Measurements from ENCODE around the gene CADM2.
"Not testable (repeated sequence)": the region's sequence is repeated elsewhere in the genome, so short reads cannot be mapped to it uniquely, and the experiment has no call there.

Gene CADM2

DNA sequence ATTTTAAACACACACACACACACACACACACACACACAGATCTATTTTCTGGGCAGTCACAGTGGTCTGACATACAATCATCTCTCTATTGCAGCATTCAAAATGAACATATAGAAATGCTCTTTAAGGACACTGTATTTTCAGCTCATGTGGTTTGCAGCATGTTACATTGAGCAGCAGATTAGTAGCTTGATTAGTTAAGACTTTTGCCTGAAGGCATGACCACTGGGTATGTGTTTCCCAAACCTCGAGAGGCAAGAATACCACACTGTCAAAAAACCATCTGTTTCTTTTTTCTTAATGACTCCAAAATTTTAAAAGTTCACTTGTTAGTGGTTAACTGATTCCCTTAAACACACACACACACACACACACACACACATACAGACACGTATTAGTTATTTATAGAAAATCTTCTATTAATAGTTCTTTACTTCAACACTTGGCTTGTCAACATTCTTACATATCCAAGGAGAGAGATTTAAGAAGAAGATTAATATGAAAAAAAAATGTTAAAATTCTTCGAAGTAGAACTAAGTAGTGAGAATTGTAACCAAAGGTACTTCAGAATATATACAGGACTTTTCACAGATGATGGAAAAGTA, 518.2 kb downstream of the CADM2 start:
- no peaks in the 10 kb centered on the region for H3K36me3 Mint-ChIP-seq
- no peaks in the 10 kb centered on the region for H3K4me1 Mint-ChIP-seq
- H3K4me3 Mint-ChIP-seq = no peak overlapping the region
- ATAC-seq = no peak
- DNase-seq (ENCODE audit: low spot score in 2 of 2) = no peak
- H3K9me3 Mint-ChIP-seq = no peaks in the 10 kb centered on the region
- no peak overlapping the region for H3K27ac Mint-ChIP-seq

DNA sequence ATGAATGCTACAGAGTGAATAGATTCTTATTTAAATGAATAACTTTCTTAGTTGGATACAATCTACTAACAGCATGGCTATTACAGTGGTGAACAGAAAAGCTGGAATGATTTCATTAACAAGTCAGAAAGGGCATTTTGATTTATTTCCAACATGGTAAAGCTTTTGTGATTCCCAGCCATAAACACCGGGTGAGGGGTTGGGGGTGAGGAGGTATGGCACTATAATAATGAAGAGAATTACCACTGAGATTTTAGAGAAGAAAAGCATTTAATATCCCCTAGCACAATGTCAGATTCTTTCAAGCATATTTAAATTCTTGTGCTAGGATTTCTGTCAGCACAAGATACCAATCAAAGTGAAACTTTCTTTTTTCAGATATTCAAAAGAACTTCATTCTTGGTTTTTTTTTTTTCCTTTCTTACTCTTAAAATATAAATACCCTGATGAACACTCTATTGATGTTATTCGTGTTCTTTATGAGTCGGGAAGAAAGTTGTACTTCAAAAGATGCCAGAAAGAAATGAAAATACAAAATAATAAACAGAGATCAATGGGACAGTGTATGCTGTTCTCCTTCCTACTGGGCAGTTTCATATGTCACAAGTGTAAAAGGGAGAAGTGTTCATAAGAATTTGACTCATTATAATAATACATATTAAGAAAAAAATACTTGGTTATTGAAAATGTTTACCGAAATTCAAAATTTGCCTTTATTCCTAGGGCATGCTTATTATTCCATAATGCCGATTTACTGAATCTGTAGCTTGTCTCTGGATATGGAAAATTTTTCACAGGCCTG, 522.8 kb downstream of the CADM2 start:
- no peak overlapping the region for H3K27ac Mint-ChIP-seq
- H3K36me3 Mint-ChIP-seq = no peaks in the 10 kb centered on the region
- no peak for ATAC-seq
- no peaks in the 10 kb centered on the region for H3K4me1 Mint-ChIP-seq
- no peak for DNase-seq (ENCODE audit: low spot score in 2 of 2)
- H3K9me3 Mint-ChIP-seq = no peaks in the 10 kb centered on the region
- H3K4me3 Mint-ChIP-seq = no peak overlapping the region

DNA sequence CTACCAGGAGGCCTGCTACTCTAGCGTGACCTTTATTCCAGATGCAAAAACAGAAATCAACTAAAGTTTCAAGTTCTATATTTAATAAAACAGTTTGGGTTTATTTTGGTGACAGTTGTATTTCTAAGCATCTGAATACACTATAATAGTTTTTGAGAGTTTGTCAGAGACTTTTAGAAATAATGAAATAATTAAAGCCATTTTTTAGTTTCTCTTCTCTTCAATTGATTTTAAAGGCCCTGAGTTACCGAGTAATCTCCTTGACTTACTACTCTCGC, 523.4 kb downstream of the CADM2 start:
- ATAC-seq = no peak
- H3K27ac Mint-ChIP-seq = no peak overlapping the region
- no peaks in the 10 kb centered on the region for H3K4me1 Mint-ChIP-seq
- peaks cover under 1% of the 10 kb centered on the region for H3K9me3 Mint-ChIP-seq
- DNase-seq (ENCODE audit: low spot score in 2 of 2) = no peak
- H3K36me3 Mint-ChIP-seq = no peaks in the 10 kb centered on the region
- H3K4me3 Mint-ChIP-seq = no peak overlapping the region

DNA sequence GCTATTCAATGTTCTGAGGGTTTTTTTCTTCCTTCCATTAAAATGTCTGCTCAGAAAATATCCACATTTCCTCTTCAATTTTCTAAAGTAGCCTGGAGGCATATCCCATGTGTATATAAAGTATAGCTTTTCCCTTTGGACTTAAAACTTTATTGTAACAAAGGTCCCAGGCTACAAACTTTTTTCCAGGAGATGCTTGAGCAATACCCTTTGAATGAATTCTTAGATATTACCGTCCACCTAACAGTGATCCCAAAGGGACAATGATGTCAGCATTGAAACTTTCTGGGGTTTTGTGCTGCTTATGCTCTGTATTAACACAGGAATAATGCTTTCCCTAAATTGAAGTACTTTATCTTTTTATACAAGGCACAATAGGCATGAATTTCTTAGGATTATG, 525.2 kb downstream of the CADM2 start:
- no peaks in the 10 kb centered on the region for H3K36me3 Mint-ChIP-seq
- no peaks in the 10 kb centered on the region for H3K4me1 Mint-ChIP-seq
- peaks cover 4% of the 10 kb centered on the region for H3K9me3 Mint-ChIP-seq
- ATAC-seq (no peak), DNase-seq (ENCODE audit: low spot score in 2 of 2) (no peak)
- no peak overlapping the region for H3K27ac Mint-ChIP-seq
- H3K4me3 Mint-ChIP-seq = no peak overlapping the region

GRCh38 chr3:85487375-85487774, 528.6 kb downstream of the CADM2 start:
- no peak for ATAC-seq
- Mint-ChIP-seq H3K4me1 (no peaks in the 10 kb centered on the region), H3K9me3 (peaks cover 7% of the 10 kb centered on the region), H3K36me3 (no peaks in the 10 kb centered on the region), H3K4me3 (no peak overlapping the region), H3K27ac (no peak overlapping the region)
- DNase-seq (ENCODE audit: low spot score in 2 of 2) = no peak

- no peaks in the 10 kb centered on the region for H3K4me1 Mint-ChIP-seq
- H3K27ac Mint-ChIP-seq = no peak overlapping the region
- DNase-seq (ENCODE audit: low spot score in 2 of 2) (no peak), ATAC-seq (no peak)
- H3K4me3 Mint-ChIP-seq = no peak overlapping the region
- H3K36me3 Mint-ChIP-seq = no peaks in the 10 kb centered on the region
- peaks cover 3% of the 10 kb centered on the region for H3K9me3 Mint-ChIP-seq
Measured at GRCh38 chr3:85495602-85496001, 536.8 kb downstream of the CADM2 start.

- DNase-seq (ENCODE audit: low spot score in 2 of 2) (no peak), ATAC-seq (no peak)
- no peaks in the 10 kb centered on the region for H3K4me1 Mint-ChIP-seq
- H3K9me3 Mint-ChIP-seq = peaks cover 6% of the 10 kb centered on the region
- H3K36me3 Mint-ChIP-seq = no peaks in the 10 kb centered on the region
- H3K27ac Mint-ChIP-seq = no peak overlapping the region
- H3K4me3 Mint-ChIP-seq = no peak overlapping the region
Measured at GRCh38 chr3:85498177-85498576, 539.4 kb downstream of the CADM2 start.

DNA sequence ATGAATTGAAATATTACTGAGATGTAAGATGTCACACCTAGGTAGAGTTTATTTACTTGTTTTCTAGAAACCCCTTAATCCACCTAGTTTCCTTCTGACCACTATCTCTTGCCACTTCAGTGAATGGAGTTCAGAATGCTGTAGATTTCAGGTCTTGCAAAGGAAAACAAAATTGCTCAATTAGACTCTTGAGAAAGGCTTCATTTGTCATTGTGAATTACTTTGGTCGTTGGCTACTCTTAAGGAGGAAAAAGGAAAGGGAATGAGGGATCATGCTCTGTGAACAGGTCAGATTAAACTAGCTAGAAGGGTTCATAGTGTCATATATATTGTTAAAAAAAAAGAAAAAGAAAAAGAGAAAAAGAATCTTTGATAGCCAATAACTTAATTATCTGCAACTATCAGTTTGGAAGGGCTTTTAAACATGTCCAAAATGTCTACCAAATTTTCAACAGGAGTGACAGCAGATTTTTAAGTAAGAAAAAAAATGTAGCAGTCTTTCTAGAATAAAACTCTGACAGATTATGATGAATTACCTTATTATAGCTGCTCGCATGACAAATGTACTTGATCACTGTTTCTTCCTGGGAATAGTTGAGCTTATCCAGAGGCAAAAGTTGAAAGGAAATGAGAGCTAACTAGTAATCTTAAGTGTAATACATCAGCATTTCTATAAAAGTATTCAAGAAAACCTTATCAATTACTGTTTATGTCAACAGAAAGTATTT, 543.5 kb downstream of the CADM2 start:
- no peak for ATAC-seq
- Mint-ChIP-seq H3K4me3 (no peak overlapping the region), H3K27ac (no peak overlapping the region), H3K9me3 (peaks cover 5% of the 10 kb centered on the region), H3K4me1 (no peaks in the 10 kb centered on the region), H3K36me3 (no peaks in the 10 kb centered on the region)
- DNase-seq (ENCODE audit: low spot score in 2 of 2) = no peak

- H3K36me3 Mint-ChIP-seq; H3K4me1 Mint-ChIP-seq; H3K4me3 Mint-ChIP-seq; ATAC-seq; DNase-seq (ENCODE audit: low spot score in 2 of 2); H3K9me3 Mint-ChIP-seq; H3K27ac Mint-ChIP-seq: not testable (repeated sequence)
Measured at GRCh38 chr3:85504129-85504784, 545.5 kb downstream of the CADM2 start.

- ATAC-seq; H3K27ac Mint-ChIP-seq; H3K4me1 Mint-ChIP-seq; H3K9me3 Mint-ChIP-seq; H3K36me3 Mint-ChIP-seq; H3K4me3 Mint-ChIP-seq; DNase-seq (ENCODE audit: low spot score in 2 of 2): not testable (repeated sequence)
Measured at GRCh38 chr3:85504785-85505511, 546.2 kb downstream of the CADM2 start.

GRCh38 chr3:85507052-85507451, 548.3 kb downstream of the CADM2 start:
- not testable (repeated sequence) for DNase-seq (ENCODE audit: low spot score in 2 of 2); H3K4me3 Mint-ChIP-seq; H3K36me3 Mint-ChIP-seq; H3K4me1 Mint-ChIP-seq; ATAC-seq; H3K9me3 Mint-ChIP-seq; H3K27ac Mint-ChIP-seq

GRCh38 chr3:85508659-85509058, 549.9 kb downstream of the CADM2 start:
- Mint-ChIP-seq H3K27ac (no peak overlapping the region), H3K9me3 (peaks cover 4% of the 10 kb centered on the region), H3K4me1 (no peaks in the 10 kb centered on the region), H3K4me3 (no peak overlapping the region), H3K36me3 (no peaks in the 10 kb centered on the region)
- DNase-seq (ENCODE audit: low spot score in 2 of 2) = no peak
- no peak for ATAC-seq

DNA sequence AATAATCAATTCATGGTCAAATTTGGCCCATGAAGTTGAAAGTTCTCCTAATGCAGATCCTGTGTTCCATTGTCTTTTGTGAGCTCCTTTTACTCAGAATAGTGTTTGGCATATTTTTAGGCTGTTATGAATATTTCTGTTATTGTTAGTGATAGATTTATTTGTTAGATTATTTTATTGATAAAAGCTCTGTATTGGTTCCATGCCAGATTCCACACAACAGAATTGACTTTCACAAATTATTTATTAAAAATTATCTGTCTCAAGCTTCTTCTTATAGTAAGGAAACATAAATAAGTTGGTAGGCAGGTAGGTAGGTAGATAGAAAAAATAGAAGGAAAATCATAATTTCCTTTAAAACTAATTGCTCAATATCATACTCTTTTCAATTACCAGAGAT, 557.4 kb downstream of the CADM2 start:
- ATAC-seq (no peak), DNase-seq (ENCODE audit: low spot score in 2 of 2) (no peak)
- no peaks in the 10 kb centered on the region for H3K36me3 Mint-ChIP-seq
- no peaks in the 10 kb centered on the region for H3K4me1 Mint-ChIP-seq
- no peak overlapping the region for H3K4me3 Mint-ChIP-seq
- peaks cover 7% of the 10 kb centered on the region for H3K9me3 Mint-ChIP-seq
- no peak overlapping the region for H3K27ac Mint-ChIP-seq

GRCh38 chr3:85524104-85524503, 565.3 kb downstream of the CADM2 start:
- no peak for DNase-seq (ENCODE audit: low spot score in 2 of 2)
- Mint-ChIP-seq H3K4me1 (no peaks in the 10 kb centered on the region), H3K4me3 (no peak overlapping the region), H3K27ac (no peak overlapping the region), H3K9me3 (peaks cover 21% of the 10 kb centered on the region), H3K36me3 (no peaks in the 10 kb centered on the region)
- no peak for ATAC-seq

DNA sequence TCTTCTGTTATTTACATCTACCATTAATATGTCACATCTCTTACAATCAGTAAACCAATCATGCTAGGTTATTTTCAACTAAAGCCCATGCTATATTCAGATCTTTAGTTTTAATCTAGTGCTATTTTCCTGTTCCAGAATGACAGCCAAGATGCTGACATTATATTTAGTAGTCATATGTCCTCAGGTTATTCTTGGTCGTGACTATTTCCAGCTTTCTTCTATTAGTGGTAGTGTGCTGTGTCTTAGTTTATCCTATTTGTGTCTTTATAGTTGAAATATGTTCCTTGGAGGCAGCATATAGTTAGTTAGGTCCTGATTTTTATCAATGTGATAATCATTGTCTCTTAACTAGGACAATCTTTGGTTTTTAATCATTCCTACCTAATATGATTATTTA, 566.5 kb downstream of the CADM2 start:
- Mint-ChIP-seq H3K36me3 (no peaks in the 10 kb centered on the region), H3K9me3 (peaks cover 29% of the 10 kb centered on the region), H3K4me3 (no peak overlapping the region), H3K4me1 (no peaks in the 10 kb centered on the region), H3K27ac (no peak overlapping the region)
- ATAC-seq = no peak
- no peak for DNase-seq (ENCODE audit: low spot score in 2 of 2)

All from stimulated activated effector memory CD8-positive, alpha-beta T cell treated with anti-CD3 and anti-CD28 coated beads, Interleukin-12 subunit alpha, Interleukin-12 subunit beta, amount 100 ng/mL, for 72 hours (primary cell).